T1000 (cell line): Measurements from ENCODE around the gene SLC5A11.
"Not testable (repeated sequence)": the region's sequence is repeated elsewhere in the genome, so short reads cannot be mapped to it uniquely, and the experiment has no call there.

Source experiments
- DNase-seq: peaks from one replicate; lab custom pipeline; 2025; ENCODE audit warnings: mixed read lengths; lab: John Stamatoyannopoulos, UW

SLC5A11 gene

GRCh38 chr16:24836836-24837235, 8.9 kb upstream of the SLC5A11 start:
- no peak for DNase-seq

DNA sequence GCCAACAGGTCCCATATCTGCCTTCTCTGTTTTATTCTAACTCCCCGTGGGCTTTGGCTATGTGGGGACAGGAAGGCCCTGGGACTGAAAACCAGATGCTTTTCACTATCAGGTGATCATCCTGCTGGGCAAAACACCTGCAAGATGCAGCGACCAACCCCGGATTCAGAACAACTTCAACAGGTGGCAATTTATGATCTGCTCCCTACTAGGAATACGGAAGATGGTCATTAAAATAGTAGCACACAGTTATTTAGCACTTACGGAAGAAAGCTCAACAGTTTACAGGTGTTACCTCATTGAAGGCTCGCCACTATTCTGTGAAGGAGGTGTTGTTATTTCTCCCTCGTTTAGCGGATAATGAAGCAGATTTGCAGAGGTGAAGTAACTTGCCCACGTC, 7.8 kb upstream of the SLC5A11 start:
- DNase-seq, result no peak

DNA sequence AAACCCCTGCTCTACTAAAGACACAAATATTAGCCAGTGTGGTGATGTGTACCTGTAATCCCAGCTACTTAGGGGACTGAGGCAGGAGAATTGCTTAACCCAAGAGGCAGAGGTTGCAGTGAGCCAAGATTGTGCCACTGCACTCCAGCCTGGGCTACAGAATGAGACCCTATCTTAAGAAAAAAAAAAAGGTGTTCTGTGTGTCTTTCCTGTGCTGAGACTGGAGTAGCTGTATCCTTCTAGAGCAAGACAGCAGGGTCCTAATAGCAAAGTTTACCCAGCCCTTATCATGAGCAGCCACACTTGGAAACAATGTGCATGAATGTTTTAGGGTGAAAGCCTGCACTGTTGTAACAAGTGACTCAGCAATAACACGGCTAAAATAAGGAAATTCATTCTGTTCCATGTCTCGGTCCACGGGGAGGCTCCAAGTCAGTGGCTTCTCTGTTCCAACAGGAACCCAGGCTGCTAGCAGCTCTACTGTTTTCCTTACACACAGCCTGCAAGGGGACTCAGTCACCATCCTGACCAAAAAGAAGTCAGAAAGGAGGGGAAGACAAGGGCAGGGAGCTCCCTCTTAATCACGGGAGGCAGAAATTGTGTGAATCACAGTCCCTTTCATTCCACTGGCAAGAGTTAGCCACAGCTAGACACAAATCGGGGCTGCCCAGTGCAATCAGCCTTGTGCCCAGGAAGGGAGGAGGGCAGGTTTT, 7.1 kb upstream of the SLC5A11 start:
- DNase-seq, result no peak

- no peak for DNase-seq
These were observed 6.3 kb upstream of the SLC5A11 start for GRCh38 chr16:24839347-24839972.

DNA sequence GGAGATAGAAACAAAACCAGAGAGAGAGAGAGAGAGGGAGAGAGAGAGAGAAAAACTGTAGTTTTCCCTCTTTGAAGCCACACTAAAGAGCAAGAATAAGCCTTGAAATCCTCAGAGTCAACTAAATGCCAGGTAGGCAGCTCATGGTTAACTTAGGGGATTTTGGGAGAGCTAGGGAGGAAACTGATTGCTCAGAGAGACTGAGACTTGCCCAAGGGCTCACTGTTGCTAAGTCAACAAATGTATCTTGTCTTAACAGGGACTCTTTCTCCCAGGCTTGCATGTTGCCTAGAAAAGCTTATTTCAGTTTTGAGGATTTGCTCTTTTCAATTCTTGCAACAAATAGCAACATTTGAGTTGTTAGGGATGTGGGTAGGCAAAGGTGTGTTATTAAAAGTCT, 4.5 kb upstream of the SLC5A11 start:
- DNase-seq, result no peak

GRCh38 chr16:24844101-24845030, 1.4 kb upstream of the SLC5A11 start:
- DNase-seq, result no peak

GRCh38 chr16:24845031-24845365, 765 bp upstream of the SLC5A11 start:
- DNase-seq, result not testable (repeated sequence)

DNA sequence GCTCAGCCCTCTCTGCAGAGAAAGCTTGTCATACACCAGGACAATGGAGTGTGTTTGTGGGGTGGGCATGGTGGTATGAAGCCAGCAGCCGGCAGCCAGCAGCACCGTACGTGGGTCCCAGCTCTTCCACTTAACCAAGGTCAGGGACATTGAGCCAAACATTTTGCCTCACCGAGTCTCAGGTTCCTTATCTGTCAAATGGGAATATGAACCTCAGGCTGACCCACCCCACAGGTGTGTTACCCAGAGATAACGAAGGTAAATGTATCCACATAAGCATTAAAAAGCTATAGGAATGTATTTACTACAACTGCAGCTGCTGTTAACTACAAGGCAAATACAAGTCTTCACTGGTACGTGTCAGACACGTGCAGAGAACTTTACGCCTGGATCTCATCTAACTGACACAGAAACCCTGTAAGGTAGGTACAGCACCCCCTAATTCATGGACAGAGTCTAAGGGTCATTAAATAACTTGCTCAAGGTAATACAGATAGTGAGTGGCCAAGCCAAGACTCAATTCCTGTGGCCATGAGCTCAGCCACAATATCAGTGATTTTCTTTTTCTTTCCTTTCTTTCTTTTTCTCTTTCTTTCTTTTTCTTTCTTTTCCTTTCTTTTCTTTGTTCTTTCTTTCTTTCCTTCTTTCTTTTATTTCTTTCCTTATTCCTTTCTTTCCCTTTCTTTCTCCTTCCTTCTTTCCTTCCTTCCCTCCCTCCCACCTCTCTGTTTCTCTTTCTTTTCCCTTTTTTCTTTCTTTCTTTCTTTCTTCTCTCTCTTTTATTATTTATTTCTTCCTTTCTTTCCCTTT, 990 bp downstream of the SLC5A11 start:
- no peak for DNase-seq

DNA sequence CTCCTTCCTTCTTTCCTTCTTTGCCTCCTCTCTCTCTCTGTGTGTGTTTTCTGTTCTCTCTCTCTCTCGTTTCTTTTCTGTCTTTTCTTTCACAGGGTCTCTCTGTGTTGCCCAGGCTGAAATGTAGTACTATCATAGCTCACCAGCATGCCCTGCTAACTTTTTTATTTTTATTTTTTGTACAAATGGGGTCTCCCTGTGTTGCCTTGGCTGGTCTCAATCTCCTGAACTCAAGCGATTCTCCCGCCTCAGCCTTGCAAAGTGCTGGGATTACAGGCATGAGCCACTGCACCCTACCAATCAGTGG, 1.5 kb downstream of the SLC5A11 start:
- no peak for DNase-seq

DNA sequence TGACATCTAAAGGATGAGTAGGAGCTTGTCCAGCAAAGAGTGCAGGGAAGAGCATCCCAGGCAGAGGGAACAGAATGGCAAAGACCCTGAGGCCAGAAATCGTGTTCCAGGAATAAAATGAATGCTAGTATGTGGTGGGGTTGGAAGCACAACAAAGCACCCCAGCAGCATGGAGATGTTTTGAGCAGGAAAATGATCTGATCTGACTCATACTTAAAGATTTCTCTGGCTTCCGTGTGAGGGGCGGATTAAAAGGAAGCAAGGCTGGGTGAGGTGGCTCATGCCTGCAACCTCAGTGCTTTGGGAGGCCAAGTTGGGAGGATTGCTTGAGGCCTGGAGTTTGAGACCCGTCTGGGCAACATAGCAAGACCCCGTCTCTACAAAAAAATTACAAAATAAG, 2.3 kb downstream of the SLC5A11 start:
- DNase-seq, result no peak

GRCh38 chr16:24849641-24850040, 3.9 kb downstream of the SLC5A11 start:
- no peak for DNase-seq

DNA sequence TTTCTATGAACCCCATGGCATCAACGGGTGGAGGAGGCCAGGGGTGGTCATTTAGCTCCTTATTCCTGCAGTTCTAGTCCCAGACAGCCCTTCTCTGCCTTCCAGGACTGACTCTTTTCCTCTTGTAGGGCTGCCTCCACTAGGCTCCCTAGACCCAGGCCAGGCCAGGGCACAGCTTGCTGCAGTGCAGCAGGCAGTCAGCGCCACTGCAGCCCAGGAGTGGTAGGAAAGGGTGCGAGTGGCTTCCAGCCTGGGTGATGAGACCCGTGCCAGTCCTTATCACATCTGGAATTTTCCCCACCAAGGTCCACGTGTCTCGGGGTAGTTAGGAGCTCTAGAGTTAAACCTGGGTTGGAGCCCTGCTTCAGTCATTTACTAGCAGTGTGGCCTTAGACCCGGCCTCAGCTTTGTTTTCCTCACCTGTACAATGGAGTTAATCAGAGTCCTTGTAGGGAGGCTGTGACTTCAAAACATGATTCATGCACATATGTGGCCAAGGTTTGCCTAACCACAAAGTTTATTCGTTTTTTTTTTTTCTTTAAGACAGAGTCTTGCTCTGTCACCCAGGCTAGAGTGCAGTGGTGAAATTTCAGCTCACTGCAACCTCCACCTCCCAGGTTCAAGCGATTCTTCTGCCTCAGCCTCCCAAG, 4.7 kb downstream of the SLC5A11 start:
- DNase-seq, result no peak

DNA sequence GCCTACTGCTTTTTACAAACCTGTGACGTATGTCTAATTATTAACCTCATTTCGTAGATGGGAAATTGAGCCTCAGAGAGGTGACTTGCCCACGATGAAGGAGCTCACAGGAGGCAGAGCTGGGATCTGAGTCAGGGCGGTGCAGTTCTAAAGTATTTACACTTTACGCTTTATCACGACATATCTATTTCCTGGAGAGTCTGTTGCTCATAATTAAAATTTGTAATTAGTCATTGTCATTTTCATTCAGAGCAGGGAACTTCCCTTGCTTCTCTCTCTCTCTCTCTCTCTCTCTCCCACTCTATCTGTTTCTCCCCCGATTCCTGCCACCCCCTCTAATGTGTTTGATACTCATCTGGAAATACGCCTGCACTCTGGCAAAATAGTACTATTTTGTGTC, 5.9 kb downstream of the SLC5A11 start:
- DNase-seq, result no peak

- DNase-seq, result no peak
These were observed 6.5 kb downstream of the SLC5A11 start for GRCh38 chr16:24852281-24852721.

GRCh38 chr16:24853169-24853824, 7.5 kb downstream of the SLC5A11 start:
- no peak for DNase-seq

GRCh38 chr16:24853830-24854229, 8.1 kb downstream of the SLC5A11 start:
- peak; percentile 72 for DNase-seq

DNA sequence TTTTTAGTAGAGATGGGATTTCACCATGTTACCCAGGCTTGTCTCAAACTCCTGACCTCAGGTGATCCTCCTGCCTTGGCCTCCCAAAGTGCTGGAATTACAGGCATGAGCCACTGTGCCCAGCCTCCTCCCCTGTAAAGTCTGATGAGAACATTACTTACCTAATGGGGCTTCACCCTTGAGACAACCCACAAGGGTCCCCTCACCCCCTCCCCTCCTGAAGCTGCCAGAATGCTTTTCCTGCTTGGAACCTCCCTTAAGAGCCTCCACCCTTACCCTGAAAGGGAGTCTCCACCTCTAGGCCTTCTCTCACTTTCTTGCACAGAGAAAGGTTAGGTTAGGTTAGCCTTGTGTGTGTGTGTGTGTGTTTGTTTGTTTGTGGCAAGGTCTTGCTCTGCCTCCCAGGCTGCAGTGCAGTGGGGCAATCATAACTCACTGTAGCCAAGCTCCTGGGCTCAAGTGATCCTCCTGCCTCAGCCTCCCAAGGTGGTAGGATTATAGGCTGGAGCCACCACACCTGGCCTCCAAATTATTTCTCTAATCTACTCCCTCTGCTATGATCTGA, 8.9 kb downstream of the SLC5A11 start:
- no peak for DNase-seq

DNA sequence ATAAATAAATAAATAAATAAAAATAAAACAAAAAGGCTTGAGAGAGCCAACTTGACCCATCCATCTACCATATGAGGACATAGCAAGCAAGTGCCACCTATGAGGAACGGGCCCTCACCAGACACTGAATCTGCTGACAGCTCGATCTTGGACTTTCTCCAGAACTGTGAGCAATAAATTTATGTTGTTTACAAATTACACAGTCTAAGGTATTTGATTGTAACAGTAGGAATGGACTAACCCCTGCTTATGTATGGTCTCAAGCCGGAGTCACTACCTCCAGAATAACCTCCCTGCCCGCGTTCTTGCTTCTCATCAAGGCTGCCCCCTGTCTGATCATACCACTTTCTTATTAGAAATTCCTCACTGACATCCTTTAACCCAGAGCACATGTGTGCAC, 9.9 kb downstream of the SLC5A11 start:
- DNase-seq, result no peak

GRCh38 chr16:24856871-24857270, 11.1 kb downstream of the SLC5A11 start:
- DNase-seq, result not testable (repeated sequence)

DNA sequence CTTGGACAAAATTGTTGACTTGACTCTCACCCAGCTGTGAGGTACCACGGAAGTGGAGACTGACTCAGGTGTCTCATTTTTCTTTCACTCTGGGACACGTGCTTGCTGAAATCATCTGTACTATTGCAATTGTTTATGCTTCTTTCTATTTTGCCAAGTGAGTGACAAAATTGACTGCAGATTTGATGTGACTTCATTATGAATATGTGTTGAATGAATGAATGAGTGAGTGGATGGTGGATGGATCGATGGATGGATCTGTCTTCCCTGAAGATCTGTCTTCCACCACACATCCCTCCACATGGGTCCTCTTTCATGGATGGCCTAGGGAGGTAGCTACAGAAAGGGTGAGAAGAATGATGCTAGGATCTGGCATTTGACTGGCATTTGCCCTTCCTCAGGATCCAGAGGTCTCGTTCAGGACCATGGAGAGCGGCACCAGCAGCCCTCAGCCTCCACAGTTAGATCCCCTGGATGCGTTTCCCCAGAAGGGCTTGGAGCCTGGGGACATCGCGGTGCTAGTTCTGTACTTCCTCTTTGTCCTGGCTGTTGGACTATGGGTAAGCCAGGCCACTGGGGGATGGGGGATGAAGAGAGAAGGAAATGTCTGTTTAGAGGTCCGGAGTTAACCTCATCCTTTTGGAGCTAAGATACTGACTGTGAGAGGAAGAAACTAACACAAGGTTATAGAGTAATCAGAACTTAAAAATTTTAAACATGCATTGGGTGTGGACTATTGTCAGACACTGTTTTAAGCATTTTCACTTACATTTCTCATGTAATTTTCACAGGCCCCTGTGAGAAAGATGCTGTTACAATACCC, 12.7 kb downstream of the SLC5A11 start:
- DNase-seq, result peak; percentile 38
